ENCODE results near the gene RASGEF1C.

RASGEF1C gene

DNA sequence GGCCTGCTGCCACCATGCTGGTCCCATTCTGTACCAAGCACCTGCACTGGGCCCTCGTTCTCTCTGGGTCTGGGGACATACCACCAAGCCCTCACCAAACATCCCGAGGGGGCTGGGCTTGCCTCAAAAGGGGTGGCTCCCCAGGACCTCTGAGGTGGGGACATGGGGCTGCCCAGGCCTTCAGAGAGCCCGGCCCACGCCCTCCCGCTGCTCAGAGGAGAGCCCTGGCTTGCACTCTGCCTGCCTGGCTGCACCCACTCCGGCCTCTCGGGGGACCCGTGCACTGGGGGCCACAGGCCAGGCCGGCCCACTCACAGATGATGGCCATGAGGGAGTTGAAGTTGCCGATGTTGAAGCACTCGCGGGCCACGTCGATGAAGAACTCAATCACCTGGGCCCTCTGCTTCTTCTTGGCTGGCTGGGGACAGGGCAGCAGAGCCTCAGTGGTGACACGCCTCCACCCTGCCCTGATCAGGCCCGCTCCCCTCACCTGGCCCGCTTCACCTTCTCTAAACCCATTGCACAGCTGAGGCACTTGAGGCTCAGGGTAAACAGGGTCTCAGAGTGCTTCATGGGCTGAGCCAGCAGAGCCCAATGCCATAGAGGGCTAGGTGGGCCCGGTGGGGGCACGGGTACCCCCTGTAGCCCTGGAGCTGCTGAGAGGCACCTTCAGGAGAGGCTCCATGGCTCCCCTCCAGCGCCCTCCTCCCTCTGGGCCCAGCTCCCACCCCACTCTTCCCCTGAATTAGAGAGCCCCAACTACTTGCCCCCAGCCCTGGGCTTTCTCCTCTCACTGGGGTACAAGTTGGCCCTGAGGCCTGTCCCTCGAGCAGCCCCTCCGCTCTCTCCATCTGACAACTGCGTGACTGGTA lies 89.7 kb downstream of the RASGEF1C start:
- DNase-seq (ENCODE audit: low read depth in 2 of 2), result no peak

DNA sequence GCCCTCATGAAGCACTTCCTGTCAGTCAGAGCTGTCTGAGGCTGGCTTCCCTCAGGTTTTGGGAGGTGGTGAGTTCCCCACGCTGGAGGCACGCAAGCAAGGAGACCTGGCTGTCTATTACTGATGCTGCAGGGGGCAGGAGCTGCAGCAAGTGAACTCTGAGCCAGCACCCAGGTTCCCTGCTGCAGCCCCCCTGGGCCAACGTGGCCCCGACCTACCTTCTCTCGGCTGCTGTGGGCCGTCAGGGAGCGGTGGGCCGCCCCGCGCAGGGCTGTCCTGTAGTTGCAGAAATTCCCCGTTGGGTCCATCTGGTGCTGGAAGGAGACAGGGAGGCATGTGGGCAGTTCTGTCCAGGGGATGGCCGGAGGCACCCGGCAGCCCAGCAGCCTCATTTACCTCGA lies 90.6 kb downstream of the RASGEF1C start:
- no peak for DNase-seq (ENCODE audit: low read depth in 2 of 2)

GRCh38 chr5:180117000-180117725 lies 91.8 kb downstream of the RASGEF1C start:
- DNase-seq (ENCODE audit: low read depth in 2 of 2), result no peak

GRCh38 chr5:180116077-180116999 lies 92.7 kb downstream of the RASGEF1C start:
- no peak for DNase-seq (ENCODE audit: low read depth in 2 of 2)

GRCh38 chr5:180115326-180116076 lies 93.5 kb downstream of the RASGEF1C start:
- DNase-seq (ENCODE audit: low read depth in 2 of 2), result no peak

DNA sequence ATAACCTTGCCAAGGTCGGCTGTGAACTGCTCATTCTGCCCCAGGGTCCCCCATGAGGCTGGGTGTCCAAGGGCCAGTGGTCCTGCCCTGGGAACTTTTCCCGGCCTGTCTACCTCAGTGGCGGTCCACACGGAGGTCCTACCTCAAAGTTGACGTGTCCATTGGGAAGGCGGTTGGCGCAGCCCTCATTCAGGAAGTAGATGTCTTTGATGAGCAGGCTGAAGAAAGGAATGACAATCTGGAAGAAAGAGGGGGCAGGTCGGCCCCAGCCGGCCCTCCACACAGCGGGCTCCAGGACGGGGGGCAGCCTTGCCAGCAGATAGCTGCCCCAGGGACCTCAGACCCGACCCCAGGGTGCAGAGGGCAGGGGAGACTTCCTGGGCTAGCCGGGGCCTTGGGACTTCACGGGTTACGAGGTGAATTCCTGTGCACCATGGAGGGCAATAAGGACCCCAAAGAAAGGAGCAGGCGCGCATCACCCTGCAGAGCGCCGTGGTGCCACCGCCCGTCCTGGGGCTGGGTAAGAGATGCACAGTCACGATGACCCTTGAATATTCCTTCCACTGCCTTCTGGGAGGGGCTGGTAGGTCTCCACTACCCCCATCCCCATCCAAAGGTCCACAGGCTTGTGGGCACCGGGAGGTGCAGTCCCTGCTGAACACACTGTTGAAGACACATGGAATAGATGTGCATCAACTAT lies 94.6 kb downstream of the RASGEF1C start:
- DNase-seq (ENCODE audit: low read depth in 2 of 2), result no peak

DNA sequence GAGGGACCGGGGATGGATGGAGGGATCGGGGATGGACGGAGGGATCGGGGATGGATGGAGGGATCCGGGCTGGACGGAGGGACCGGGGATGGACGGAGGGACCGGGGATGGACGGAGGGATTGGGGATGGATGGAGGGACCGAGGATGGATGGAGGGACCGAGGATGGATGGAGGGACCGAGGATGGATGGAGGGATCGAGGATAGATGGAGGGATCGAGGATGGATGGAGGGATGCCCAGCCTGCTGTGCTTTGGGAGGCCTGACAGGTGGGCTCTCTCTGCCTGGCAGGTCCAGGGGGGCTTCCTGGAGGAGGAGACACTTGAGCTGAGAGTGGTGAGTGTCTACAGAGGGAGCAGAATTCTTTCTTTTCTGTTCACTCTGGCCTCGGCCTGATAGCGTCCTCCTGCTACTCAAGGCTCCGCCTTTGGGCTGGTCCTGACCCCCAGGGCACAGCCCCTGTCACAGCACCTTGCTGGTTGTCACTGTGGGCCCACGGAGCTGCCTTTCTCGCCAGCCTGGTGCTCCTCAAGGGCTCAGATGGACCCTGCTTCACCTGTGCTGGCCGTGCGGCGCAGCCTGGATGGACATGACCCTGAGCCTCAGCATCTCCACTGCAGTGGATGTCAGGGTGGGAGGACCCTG lies 95.2 kb downstream of the RASGEF1C start:
- DNase-seq (ENCODE audit: low read depth in 2 of 2), result no peak

DNA sequence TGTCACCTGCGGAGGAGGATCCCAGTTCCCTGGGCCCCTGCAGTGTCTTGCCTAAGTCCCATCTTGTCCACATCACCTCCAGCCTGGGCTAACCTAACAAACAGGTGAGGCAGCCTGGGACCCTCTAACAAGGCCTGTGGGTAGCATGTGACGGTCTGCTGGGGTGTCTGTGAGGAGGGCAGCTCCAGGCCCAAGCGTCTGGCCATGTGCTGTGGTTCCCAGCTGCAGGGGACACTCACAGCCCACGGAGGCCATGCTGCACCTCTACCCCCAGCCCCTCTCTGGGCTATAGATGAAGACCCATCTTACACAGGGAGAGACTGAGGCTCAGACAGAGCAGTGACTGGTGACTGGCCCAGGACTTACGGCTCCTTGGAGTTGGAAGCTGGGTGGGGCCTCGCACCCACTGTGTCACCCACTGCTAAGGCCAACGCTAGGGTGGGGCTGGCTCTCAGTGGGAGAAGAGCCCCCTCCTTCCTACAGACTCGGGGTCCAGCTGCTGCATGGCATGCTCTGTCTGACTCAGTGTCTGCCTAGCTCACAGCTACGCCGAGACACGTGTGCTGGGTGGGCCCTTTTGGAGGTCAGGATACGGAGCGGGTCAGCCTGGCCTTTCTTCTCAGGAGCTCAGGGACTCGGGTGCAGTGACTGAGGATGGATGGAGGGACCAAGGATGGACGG lies 96.7 kb downstream of the RASGEF1C start:
- DNase-seq (ENCODE audit: low read depth in 2 of 2), result no peak

GRCh38 chr5:180111273-180112002 lies 97.6 kb downstream of the RASGEF1C start:
- no peak for DNase-seq (ENCODE audit: low read depth in 2 of 2)

DNA sequence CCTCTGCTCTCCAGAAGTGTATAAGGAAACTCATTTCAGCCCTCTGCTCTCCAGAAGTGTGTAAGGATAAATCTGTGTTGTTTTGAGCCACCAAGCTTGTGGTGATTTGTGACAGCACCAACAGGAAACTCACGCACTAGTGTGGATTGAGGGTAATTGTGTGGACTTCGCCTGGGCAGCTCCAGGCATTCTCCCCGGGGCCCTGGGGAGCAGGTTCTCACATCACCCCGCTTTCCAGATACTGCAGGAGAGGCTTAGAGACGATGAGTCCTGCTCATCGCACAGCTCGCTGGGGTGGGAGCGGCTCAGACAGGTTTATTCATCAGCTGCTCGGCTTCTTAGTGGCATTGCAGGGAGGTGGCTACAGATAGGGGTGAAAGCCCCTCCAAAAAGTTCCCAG lies 99.1 kb downstream of the RASGEF1C start:
- no peak for DNase-seq (ENCODE audit: low read depth in 2 of 2)

GRCh38 chr5:180107005-180107404 lies 102.0 kb downstream of the RASGEF1C start:
- no peak for DNase-seq (ENCODE audit: low read depth in 2 of 2)

GRCh38 chr5:180105827-180106312 lies 103.1 kb downstream of the RASGEF1C start:
- DNase-seq (ENCODE audit: low read depth in 2 of 2), result no peak

GRCh38 chr5:180104168-180104530 lies 104.9 kb downstream of the RASGEF1C start:
- DNase-seq (ENCODE audit: low read depth in 2 of 2), result no peak

DNA sequence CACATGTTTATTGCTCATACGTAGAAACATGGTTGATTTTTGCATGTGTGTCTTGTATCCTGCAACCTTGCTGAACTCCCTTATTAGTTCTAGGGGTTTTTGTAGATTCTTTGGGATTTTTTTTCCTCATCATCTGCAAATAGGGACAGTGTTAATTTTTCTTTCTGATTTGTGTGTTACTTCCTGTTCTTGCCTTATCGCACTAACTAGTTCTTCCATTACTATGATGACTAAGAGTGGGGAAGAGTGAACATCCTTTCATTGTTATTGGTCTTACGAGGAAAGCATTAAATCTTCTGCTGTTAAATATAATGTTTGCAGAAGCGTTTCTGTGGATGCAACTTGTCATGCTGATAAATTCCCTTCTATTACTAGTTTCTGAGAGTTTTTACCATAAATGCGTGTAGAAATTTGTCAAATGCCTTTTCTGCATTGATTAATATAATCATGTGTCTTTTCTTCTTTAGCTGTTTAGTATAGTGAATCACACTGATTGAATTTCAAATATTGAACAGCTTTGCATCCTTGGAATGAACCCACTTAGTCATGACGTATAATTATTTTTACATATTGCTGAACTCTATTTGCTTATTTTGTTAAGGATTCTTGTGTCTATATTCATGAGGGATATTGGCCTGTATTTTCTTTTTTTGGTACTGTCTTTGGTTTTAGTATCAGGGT lies 105.4 kb downstream of the RASGEF1C start:
- DNase-seq (ENCODE audit: low read depth in 2 of 2), result no peak

DNA sequence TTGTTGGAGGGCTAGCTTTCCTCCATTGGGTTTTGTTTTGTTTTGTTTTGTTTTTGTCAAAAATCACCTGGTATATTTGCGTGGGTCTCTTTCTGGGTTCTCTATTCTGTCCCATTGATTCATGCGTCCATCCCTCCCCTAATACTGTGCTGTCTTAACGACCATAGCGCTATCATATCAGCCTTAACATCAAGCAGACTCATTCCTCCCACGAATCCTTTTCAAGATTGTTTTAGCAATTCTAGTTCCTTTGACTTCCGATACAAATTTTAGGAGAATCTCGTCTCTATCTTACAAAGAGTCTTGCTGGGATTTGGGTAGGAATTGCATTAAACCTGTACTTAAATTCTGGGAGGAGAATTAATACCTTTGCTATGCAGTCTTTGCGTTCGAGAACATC lies 106.4 kb downstream of the RASGEF1C start:
- no peak for DNase-seq (ENCODE audit: low read depth in 2 of 2)

DNA sequence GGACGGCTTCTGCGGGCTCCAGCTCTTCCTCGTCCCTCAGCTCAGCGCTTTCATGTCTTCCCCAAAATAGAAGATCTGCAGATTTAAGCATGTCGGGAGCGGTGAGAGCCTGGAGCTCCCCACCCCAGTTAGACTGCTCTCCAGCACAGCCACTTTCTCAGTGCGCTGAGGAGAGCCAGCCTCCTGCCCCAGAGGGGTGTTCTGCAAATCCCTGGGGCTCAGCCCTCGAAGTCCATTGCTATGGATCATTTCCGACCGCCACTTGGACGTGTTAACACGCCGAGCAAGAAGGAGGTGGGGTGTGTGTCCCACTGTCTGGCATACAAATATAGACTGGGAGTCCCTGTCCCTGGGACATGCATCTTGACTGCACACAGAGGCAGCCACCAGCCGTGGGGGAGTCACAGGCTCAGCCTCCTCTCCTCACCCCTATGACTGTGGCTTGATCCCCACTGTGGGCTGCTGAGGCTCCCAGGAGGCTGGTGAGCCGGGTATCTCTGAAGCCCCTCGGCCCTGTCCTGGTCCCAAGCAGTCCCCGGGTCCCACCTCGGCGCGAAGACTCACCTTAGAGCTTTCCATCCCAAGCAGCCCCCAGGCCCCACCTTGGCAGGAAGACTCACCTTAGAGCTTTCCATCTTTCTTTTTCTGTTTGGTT lies 107.4 kb downstream of the RASGEF1C start:
- DNase-seq (ENCODE audit: low read depth in 2 of 2), result no peak

- DNase-seq (ENCODE audit: low read depth in 2 of 2), result no peak
Measured at GRCh38 chr5:180100621-180101450, 108.2 kb downstream of the RASGEF1C start.

All from stimulated activated CD4-positive, alpha-beta T cell treated with anti-CD3 and anti-CD28 coated beads, Interleukin-15, amount 100 ng/mL, for 48 hours (primary cell).